COLO829 (cell line): ENCODE measurements around the gene GTF3C1.

ENCODE experiments used
- DNase-seq: peaks from one replicate; pipeline ENCODE4 v3.0.0; 2012; ENCODE audit warnings: low spot score

Gene GTF3C1

DNA sequence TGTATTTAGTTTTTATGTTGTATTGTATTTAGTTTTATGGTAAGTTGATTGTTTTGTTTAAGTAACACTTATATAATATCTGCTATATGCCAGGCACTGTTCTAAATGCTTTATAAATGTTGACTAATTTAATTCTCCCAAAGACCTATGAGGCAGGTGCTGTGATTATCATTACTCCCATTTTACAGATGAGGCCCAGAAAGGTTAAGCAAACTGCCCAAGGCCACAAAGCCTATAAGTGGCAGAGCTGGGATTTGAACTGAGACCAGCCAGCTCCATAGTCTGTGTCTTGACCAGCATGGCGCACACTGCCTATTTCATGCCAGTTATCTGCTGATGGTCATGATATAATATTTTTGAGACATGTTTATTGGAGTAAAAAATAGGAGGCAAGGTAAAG is 123.8 kb downstream of the GTF3C1 start:
- no peak for DNase-seq

- DNase-seq, result no peak
These were observed 124.8 kb downstream of the GTF3C1 start for GRCh38 chr16:27424772-27425498.

- no peak for DNase-seq
These were observed 127.6 kb downstream of the GTF3C1 start for GRCh38 chr16:27421961-27422740.

DNA sequence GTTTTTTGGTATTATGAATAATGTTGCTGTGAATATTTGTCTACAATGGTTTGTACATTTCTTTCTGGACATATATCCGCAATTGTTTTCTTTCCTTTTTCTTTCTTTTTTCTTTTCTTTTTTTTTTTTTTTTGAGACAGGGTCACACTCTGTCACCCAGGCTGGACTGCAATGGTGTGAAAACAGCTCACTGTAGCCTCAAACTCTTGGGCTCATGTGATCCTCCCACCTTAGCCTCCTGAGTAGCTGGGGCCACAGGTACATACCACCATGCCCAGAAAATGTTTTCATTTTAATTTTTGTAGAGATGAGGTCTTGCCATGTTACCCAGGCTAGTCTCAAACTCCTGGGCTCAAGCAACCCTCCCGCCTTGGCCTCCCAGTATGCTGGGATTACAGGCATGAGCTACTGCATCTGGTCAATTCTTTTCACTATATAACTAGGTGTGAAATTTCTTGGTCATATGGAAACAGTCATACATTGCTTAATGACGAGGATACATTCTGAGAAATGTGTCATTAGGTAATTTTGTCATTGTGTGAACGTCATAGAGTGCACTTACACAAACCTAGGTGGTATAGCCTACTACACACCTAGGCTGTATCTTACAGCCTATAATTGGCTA is 132.6 kb downstream of the GTF3C1 start:
- no peak for DNase-seq

DNA sequence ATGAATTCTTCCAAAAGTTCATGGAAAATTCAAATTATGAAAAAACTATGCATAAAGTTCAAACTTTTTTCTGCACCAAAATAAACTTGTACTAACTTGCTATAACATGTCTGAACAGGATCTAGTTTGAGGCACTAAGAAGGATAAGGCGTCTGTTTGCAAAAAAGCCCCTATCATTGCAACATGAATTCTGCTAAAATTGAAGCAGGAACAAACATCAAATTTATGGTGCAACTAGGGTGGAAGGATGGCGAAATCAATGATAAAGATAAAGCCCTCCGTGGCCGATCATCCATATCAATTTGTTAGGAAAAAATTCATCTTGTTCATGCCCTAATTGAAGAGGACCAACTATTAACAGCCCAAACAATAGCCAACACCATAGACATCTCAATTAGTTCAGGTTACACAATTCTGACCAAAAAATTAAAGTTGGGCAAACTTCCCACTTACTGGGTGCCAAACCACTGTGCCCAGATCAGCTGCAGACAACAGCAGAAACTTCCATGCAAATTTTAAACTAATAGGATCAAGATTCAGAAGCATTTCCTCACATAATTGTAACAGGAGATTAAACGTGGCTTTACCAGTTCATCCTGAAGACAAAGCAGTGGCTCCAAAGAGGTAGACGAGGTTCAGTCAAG is 134.8 kb downstream of the GTF3C1 start:
- no peak for DNase-seq

GRCh38 chr16:27413956-27414355 is 135.8 kb downstream of the GTF3C1 start:
- DNase-seq, result no peak

- no peak for DNase-seq
These were observed 139.0 kb downstream of the GTF3C1 start for GRCh38 chr16:27410761-27411160.
